Epithelial cell of esophagus (primary cell): ENCODE results near the gene CERS6.

Source experiments
- DNase-seq: peaks from one replicate; pipeline ENCODE4 v3.0.0; 2010; ENCODE audit warnings: low read depth
- H3K4me3 ChIP-seq: 2 replicates; pipeline ENCODE4 v1.5.1; 2011; ENCODE audit warnings: mild to moderate bottlenecking, low read length, control low read depth
- CTCF ChIP-seq: IDR thresholded peaks from 2 replicates; pipeline ENCODE4 v1.5.1; 2011; ENCODE audit warnings: low read depth, mild to moderate bottlenecking, low read length, control low read depth, inconsistent platforms; ENCODE audit not compliant: insufficient read depth; ENCODE audit errors: missing control alignments

CERS6 gene

GRCh38 chr2:168805615-168806014, 349.5 kb downstream of the CERS6 start:
- TF ChIP-seq CTCF = no peak
- DNase-seq = no peak
- no peak overlapping the region for H3K4me3 ChIP-seq

- no peak for DNase-seq
- no peak for TF ChIP-seq CTCF
Measured at GRCh38 chr2:168809537-168809936, 353.5 kb downstream of the CERS6 start.

GRCh38 chr2:168810235-168810634, 354.2 kb downstream of the CERS6 start:
- no peak for TF ChIP-seq CTCF
- DNase-seq = no peak

More at GRCh38 chr2:168809537-168809936, 353.5 kb downstream of the CERS6 start:
- H3K4me3 ChIP-seq = no peak overlapping the region

GRCh38 chr2:168811696-168812095, 355.6 kb downstream of the CERS6 start:
- TF ChIP-seq CTCF = no peak
- DNase-seq = no peak
- H3K4me3 ChIP-seq = no peak overlapping the region

More at GRCh38 chr2:168810235-168810634, 354.2 kb downstream of the CERS6 start:
- H3K4me3 ChIP-seq = no peak overlapping the region

- no peak overlapping the region for H3K4me3 ChIP-seq
- peak; percentile 7 for DNase-seq
- TF ChIP-seq CTCF = no peak
Measured at GRCh38 chr2:168814046-168814445, 358.0 kb downstream of the CERS6 start.

GRCh38 chr2:168814939-168815907, 359.2 kb downstream of the CERS6 start:
- no peak overlapping the region for H3K4me3 ChIP-seq
- no peak for DNase-seq
- no peak for TF ChIP-seq CTCF
